ENCODE results near the gene HBG1.

Gene HBG1

DNA sequence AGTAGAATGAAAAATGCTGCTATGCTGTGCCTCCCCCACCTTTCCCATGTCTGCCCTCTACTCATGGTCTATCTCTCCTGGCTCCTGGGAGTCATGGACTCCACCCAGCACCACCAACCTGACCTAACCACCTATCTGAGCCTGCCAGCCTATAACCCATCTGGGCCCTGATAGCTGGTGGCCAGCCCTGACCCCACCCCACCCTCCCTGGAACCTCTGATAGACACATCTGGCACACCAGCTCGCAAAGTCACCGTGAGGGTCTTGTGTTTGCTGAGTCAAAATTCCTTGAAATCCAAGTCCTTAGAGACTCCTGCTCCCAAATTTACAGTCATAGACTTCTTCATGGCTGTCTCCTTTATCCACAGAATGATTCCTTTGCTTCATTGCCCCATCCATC, 35.0 kb upstream of the HBG1 start:
- H3K27me3 Mint-ChIP-seq: peaks cover 5% of the 10 kb centered on the region
- no peaks in the 10 kb centered on the region for H3K9me3 Mint-ChIP-seq
- no peak overlapping the region for H3K27ac Mint-ChIP-seq
- no peaks in the 10 kb centered on the region for H3K4me1 Mint-ChIP-seq
- DNase-seq (ENCODE audit: low spot score in 2 of 2) (no peak), ATAC-seq (ENCODE audit: low read depth) (no peak)
- no peaks in the 10 kb centered on the region for H3K36me3 Mint-ChIP-seq
- no peak overlapping the region for H3K4me3 Mint-ChIP-seq

DNA sequence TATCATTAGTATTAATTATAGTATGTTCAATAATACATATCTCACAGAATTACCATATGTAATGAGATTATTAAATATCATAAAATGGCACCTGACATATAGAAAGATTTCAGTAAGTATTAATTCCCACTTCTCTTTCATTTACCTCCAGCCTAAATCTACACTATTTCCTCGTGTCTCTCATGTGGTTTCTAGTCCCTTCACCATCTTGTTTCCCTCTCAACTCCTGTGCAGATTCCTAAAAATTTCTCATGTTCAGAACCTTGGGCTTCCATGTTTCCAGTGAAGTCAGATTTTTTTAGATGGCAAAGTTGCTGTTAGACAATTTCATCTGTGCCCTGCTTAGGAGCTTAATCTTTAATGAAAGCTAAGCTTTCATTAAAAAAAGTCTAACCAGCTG, 34.2 kb upstream of the HBG1 start:
- no peaks in the 10 kb centered on the region for H3K4me1 Mint-ChIP-seq
- H3K9me3 Mint-ChIP-seq: no peaks in the 10 kb centered on the region
- ATAC-seq (ENCODE audit: low read depth): no peak
- H3K36me3 Mint-ChIP-seq: no peaks in the 10 kb centered on the region
- peaks cover 5% of the 10 kb centered on the region for H3K27me3 Mint-ChIP-seq
- H3K27ac Mint-ChIP-seq: no peak overlapping the region
- no peak for DNase-seq (ENCODE audit: low spot score in 2 of 2)
- H3K4me3 Mint-ChIP-seq: no peak overlapping the region

DNA sequence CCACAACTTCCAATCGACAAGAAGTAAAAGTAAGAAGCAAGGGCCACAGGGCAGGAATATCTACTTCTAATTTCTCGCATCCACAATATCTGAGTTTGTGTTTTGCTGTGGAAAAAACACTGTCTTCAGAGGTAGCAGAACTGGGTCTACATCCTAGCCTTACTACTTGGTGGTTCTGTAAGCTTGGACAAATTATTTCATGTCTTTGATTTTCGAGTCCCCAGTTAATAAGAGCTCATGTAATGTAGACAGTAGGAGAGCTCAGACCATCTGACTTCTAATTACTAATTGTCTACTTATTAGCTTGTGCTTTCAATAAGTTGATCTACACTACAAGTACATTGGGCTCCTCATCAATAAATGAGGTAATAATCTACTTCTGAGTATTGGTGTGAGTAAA, 33.4 kb upstream of the HBG1 start:
- Mint-ChIP-seq H3K4me1 (no peaks in the 10 kb centered on the region), H3K9me3 (no peaks in the 10 kb centered on the region), H3K4me3 (no peak overlapping the region), H3K36me3 (no peaks in the 10 kb centered on the region), H3K27ac (no peak overlapping the region), H3K27me3 (peaks cover 5% of the 10 kb centered on the region)
- DNase-seq (ENCODE audit: low spot score in 2 of 2) (no peak), ATAC-seq (ENCODE audit: low read depth) (no peak)

DNA sequence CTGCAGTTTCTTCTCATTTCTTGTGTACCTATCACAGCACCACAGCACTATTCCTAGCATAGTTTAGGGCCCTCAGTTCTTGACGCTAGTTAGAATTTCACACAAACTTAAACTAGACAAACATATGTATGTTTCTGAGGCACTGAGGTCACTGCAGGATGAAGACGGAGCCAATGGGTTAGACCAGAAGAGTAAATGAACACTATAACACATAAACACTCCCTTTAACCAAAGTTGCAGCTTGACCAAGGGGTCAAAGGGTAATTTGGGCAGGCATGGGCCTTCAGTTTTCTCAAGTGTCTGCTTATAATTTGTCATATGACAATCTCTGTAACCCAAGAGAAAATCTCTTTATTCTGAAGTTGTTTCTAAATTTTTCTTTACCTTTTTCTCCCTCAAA, 33.0 kb upstream of the HBG1 start:
- Mint-ChIP-seq H3K4me1 (no peaks in the 10 kb centered on the region), H3K27me3 (peaks cover 7% of the 10 kb centered on the region), H3K4me3 (no peak overlapping the region), H3K27ac (no peak overlapping the region), H3K9me3 (no peaks in the 10 kb centered on the region), H3K36me3 (no peaks in the 10 kb centered on the region)
- no peak for ATAC-seq (ENCODE audit: low read depth)
- DNase-seq (ENCODE audit: low spot score in 2 of 2): no peak

DNA sequence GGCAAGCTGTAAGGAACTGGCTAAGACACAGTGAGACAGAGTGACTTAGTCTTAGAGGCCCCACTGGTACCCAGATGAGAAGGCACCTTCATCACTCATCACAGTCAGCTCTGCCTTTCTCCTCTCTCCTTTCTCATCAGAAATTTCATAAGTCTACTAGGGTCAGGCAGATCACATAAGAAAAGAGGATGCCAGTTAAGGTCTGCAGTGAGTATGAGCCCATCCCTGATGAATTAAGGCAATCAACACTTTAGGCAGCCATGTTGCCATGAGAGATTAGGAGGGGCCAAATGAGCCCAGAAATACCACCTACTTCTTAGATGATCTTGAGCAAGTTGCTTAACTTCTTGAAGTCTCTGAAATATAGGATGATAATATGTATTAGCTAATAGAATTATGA, 31.9 kb upstream of the HBG1 start:
- no peak for DNase-seq (ENCODE audit: low spot score in 2 of 2)
- no peaks in the 10 kb centered on the region for H3K4me1 Mint-ChIP-seq
- no peaks in the 10 kb centered on the region for H3K9me3 Mint-ChIP-seq
- no peak overlapping the region for H3K27ac Mint-ChIP-seq
- no peak for ATAC-seq (ENCODE audit: low read depth)
- H3K4me3 Mint-ChIP-seq: no peak overlapping the region
- H3K27me3 Mint-ChIP-seq: peaks cover 7% of the 10 kb centered on the region
- no peaks in the 10 kb centered on the region for H3K36me3 Mint-ChIP-seq

DNA sequence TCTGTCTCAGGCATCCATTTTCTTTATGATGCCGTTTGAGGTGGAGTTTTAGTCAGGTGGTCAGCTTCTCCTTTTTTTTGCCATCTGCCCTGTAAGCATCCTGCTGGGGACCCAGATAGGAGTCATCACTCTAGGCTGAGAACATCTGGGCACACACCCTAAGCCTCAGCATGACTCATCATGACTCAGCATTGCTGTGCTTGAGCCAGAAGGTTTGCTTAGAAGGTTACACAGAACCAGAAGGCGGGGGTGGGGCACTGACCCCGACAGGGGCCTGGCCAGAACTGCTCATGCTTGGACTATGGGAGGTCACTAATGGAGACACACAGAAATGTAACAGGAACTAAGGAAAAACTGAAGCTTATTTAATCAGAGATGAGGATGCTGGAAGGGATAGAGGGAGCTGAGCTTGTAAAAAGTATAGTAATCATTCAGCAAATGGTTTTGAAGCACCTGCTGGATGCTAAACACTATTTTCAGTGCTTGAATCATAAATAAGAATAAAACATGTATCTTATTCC, 31.0 kb upstream of the HBG1 start:
- Mint-ChIP-seq H3K9me3 (no peaks in the 10 kb centered on the region), H3K36me3 (no peaks in the 10 kb centered on the region), H3K4me1 (no peaks in the 10 kb centered on the region), H3K4me3 (no peak overlapping the region), H3K27ac (no peak overlapping the region), H3K27me3 (peaks cover 7% of the 10 kb centered on the region)
- no peak for DNase-seq (ENCODE audit: low spot score in 2 of 2)
- no peak for ATAC-seq (ENCODE audit: low read depth)

DNA sequence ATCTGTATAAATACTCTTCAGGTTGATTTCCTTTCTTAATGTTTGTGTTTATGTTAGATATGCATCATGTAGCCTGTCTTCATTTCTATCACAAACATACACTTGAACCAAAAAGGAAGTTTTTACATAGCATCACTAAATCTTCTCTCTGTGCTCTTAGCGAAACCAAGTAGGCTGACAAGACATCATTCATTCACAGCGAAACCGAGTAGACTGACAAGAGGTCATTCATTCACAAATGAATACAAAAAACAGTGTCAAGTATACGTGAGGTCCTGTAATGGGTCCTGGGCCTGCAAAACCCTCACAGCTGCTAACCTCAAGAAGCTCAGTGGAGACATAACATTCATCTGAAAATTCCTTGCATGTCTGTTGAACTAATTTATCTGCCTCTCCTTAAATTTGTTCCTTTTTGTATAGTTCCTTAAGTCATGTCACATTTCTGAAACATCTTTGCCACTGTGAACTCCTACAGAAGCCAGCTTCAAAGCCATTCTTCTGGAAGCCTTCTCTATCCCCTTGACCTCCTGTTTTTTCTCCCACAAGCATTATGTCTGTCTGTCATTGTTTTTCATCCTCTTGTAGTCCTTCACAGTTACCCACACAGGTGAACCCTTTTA, 29.9 kb upstream of the HBG1 start:
- H3K4me1 Mint-ChIP-seq: no peaks in the 10 kb centered on the region
- no peak for ATAC-seq (ENCODE audit: low read depth)
- DNase-seq (ENCODE audit: low spot score in 2 of 2): no peak
- H3K27me3 Mint-ChIP-seq: peaks cover 3% of the 10 kb centered on the region
- no peak overlapping the region for H3K4me3 Mint-ChIP-seq
- H3K27ac Mint-ChIP-seq: no peak overlapping the region
- H3K9me3 Mint-ChIP-seq: no peaks in the 10 kb centered on the region
- H3K36me3 Mint-ChIP-seq: no peaks in the 10 kb centered on the region

DNA sequence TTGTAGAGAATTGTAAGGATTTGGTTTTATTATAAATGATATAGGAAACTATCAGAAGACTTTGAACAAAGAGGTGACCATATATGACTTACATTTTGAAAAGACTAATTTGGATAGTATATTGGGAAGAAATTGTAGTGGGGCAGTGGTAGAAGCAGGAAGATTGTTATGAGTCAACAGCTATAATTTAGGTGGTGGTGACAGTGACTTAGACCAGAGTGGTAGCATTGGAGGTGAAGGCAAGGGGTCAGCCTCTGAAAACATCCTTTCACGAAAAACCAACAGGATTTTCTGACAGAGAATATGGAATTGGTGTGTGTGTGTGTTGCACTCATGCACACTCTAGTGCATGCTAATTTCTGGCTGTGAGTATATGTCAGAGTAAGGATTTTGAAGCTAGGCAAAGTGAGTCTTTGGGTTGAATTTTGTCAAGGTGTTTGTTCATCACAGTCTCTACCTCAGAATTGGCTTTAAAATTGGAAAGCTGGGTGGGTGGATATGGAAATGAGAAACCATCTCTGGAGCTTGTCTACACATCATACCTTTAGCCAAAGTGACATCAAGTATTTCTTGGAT, 28.2 kb upstream of the HBG1 start:
- no peak for DNase-seq (ENCODE audit: low spot score in 2 of 2)
- H3K27ac Mint-ChIP-seq: no peak overlapping the region
- no peaks in the 10 kb centered on the region for H3K4me1 Mint-ChIP-seq
- H3K36me3 Mint-ChIP-seq: no peaks in the 10 kb centered on the region
- no peak for ATAC-seq (ENCODE audit: low read depth)
- H3K27me3 Mint-ChIP-seq: peaks cover 6% of the 10 kb centered on the region
- no peak overlapping the region for H3K4me3 Mint-ChIP-seq
- no peaks in the 10 kb centered on the region for H3K9me3 Mint-ChIP-seq

DNA sequence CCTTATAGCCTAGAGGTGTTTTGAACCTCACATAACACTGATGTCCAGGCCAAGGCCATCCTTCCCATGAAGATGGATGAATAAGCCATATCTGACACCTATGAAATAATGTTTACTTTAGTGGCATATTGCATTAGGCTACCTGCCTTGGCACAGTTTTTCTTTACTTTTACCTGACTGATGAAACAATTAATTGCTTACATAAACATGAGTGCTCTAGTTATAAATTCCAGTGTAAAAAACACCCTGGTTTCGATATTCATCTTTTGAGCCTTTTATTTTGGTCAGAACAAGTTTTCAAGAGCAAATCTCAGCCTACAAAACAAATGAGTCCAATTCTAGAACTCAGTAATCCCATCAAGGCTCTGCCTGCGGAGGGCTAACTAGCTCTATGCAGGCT, 27.0 kb upstream of the HBG1 start:
- DNase-seq (ENCODE audit: low spot score in 2 of 2) (no peak), ATAC-seq (ENCODE audit: low read depth) (no peak)
- Mint-ChIP-seq H3K4me3 (no peak overlapping the region), H3K27ac (no peak overlapping the region), H3K36me3 (no peaks in the 10 kb centered on the region), H3K4me1 (no peaks in the 10 kb centered on the region), H3K9me3 (no peaks in the 10 kb centered on the region), H3K27me3 (peaks cover 6% of the 10 kb centered on the region)

DNA sequence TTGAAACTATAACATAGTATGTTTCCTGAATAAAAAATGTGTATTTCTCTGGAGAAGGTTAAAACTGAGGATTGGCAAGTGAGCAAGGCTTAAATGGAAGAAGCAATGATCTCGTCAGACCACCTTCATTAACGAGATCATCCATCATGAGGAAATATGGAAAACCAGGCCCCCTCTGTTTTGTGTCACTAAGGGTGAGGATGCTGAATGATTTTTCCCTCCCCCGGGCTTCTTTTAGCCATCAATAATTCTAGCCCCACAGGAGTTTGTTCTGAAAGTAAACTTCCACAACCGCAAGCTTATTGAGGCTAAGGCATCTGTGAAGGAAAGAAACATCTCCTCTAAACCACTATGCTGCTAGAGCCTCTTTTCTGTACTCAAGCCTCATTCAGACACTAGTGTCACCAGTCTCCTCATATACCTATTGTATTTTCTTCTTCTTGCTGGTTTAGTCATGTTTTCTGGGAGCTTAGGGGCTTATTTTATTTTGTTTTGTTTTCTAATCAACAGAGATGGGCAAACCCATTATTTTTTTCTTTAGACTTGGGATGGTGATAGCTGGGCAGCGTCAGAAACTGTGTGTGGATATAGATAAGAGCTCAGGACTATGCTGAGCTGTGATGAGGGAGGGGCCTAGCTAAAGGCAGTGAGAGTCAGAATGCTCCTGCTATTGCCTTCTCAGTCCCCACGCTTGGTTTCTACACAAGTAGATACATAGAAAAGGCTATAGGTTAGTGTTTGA, 25.9 kb upstream of the HBG1 start:
- H3K27me3 Mint-ChIP-seq: peaks cover 7% of the 10 kb centered on the region
- ATAC-seq (ENCODE audit: low read depth): no peak
- no peak overlapping the region for H3K4me3 Mint-ChIP-seq
- DNase-seq (ENCODE audit: low spot score in 2 of 2): no peak
- H3K27ac Mint-ChIP-seq: no peak overlapping the region
- H3K4me1 Mint-ChIP-seq: no peaks in the 10 kb centered on the region
- H3K36me3 Mint-ChIP-seq: no peaks in the 10 kb centered on the region
- no peaks in the 10 kb centered on the region for H3K9me3 Mint-ChIP-seq

DNA sequence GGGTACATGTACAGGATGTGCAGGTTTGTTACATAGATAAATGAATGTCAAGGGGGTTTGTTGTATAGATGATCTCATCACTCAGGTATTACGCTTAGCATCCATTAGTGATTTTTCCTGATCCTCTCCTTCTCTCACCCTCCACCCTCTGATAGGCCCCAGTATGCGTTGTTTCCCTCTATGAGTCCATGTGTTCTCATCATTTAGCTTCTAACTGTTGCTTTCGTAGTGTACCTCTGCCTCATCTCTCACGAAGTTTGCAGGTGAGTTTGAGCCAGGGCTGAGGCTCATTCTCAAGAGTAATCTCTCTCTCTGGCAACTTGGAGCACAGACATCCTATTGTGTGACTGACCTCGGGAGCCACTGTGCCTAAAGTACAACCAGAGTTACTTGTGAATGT, 24.7 kb upstream of the HBG1 start:
- Mint-ChIP-seq H3K4me3 (no peak overlapping the region), H3K4me1 (no peaks in the 10 kb centered on the region), H3K27ac (no peak overlapping the region), H3K36me3 (no peaks in the 10 kb centered on the region), H3K27me3 (peaks cover 7% of the 10 kb centered on the region), H3K9me3 (no peaks in the 10 kb centered on the region)
- no peak for ATAC-seq (ENCODE audit: low read depth)
- no peak for DNase-seq (ENCODE audit: low spot score in 2 of 2)

DNA sequence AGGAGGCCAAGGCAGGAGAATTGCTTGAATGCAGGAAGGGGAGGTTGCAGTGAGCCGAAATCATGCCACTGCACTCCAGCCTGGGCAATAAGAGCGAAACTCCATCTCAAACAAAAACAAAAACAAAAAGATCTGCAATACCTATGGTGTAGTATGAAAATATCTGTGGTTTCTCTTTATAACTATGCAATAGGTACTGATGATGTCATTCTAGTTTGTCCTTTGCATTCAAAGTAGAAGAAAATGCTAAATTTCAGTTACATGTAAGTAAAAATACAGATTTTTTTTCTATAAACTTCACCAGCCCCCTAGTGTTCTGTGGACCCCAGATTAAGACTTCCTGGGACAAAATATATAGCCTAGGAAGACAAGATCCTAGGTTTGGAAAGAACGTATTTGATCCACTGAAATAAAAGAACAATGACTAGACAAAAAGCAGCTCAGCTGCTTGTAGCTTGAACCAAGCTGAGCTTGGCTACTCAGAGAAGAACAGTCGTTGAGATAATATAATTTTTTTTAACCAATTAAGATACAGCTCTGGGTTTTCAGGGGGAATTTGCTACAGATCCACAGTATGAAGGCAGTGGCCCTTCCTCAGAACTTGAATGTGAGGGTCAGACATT, 22.8 kb upstream of the HBG1 start:
- H3K4me1 Mint-ChIP-seq: no peaks in the 10 kb centered on the region
- H3K27me3 Mint-ChIP-seq: peaks cover 6% of the 10 kb centered on the region
- DNase-seq (ENCODE audit: low spot score in 2 of 2): no peak
- no peak overlapping the region for H3K4me3 Mint-ChIP-seq
- H3K36me3 Mint-ChIP-seq: no peaks in the 10 kb centered on the region
- H3K9me3 Mint-ChIP-seq: no peaks in the 10 kb centered on the region
- H3K27ac Mint-ChIP-seq: no peak overlapping the region
- no peak for ATAC-seq (ENCODE audit: low read depth)

DNA sequence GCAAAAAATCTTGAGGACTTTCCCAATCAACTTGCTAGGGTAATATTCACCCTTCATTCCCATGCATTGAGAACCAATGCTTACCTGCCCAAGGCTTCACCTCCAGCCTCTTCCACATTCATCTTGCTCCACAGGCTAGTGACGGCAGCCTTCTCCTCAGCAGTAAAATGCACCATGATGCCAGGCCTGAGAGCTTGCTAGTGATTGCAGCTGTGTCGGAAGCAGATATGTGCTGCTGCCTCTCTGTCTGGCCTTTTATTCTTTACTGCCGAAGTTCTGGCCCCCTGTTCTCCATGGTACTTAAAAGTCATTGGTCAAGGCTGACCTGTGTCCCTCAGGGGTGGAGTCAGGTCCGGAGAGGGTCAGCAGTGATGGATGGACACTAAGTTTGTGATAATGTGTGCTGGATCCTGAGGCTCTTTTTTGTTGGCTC, 20.1 kb upstream of the HBG1 start, which contains the start of gene HBE1:
Gene HBE1 (minus strand): TSS at position 231 of the 433 bp plus-strand sequence. CDS start 55 bp downstream, at position 176.
- H3K27me3 Mint-ChIP-seq: peaks cover 6% of the 10 kb centered on the region
- no peak within 1 kb of the TSS for H3K4me3 Mint-ChIP-seq
- no peak within 1 kb of the TSS for H3K27ac Mint-ChIP-seq
- no peaks in the 10 kb centered on the region for H3K36me3 Mint-ChIP-seq
- ATAC-seq (ENCODE audit: low read depth): no peak
- H3K9me3 Mint-ChIP-seq: no peaks in the 10 kb centered on the region
- no peaks in the 10 kb centered on the region for H3K4me1 Mint-ChIP-seq
- DNase-seq (ENCODE audit: low spot score in 2 of 2): no peak

DNA sequence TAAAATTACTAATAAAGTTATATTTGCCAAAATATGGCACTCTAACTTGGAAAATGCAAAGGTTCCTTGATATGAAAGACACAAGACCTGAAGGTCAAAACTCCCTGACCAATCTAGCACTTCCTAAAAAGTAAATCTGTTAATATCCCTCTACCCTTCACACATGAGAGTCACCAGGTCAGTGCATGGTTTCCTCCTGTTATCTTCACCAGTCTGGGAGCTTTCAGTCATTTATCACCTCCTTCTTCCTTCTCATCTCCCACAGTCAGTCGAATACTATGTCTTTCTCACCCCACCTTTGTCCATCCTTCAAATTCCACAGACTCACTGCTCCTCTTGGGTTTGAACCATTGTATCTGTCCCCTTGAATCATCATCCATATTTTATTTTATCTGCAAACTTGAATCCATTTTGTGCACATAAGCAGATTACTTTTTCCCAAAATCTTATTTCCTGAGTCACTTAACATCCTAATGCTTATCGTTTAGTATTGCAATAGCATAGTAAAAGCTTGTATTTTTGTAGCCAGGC, 17.4 kb upstream of the HBG1 start:
- Mint-ChIP-seq H3K27me3 (peaks cover 3% of the 10 kb centered on the region), H3K4me1 (no peaks in the 10 kb centered on the region), H3K36me3 (no peaks in the 10 kb centered on the region), H3K9me3 (peaks cover 1% of the 10 kb centered on the region), H3K4me3 (no peak overlapping the region), H3K27ac (no peak overlapping the region)
- no peak for ATAC-seq (ENCODE audit: low read depth)
- no peak for DNase-seq (ENCODE audit: low spot score in 2 of 2)
